CMK (cell line): ENCODE results near the gene TMEM33.

ENCODE experiments used
- DNase-seq: peaks from one replicate; pipeline ENCODE4 v3.0.0-alpha.2; 2010; ENCODE audit warnings: low read depth

The TMEM33 gene

GRCh38 chr4:41998019-41998418 lies 62.8 kb downstream of the TMEM33 start:
- DNase-seq: no peak

- DNase-seq: no peak
Measured at GRCh38 chr4:41999321-41999720, 64.1 kb downstream of the TMEM33 start.

GRCh38 chr4:42008011-42008786 lies 73.0 kb downstream of the TMEM33 start:
- no peak for DNase-seq
